SIG-M5 treated with dmso at 0.1 percent for 504 hours (cell line): ENCODE data around the gene GOSR2.

Experiments used
- DNase-seq: peaks from one replicate; lab custom pipeline; 2025; ENCODE audit not compliant: unreplicated experiment; lab: John Stamatoyannopoulos, UW

GOSR2 gene

GRCh38 chr17:46958041-46958591 lies 35.2 kb downstream of the GOSR2 start:
- no peak for DNase-seq

GRCh38 chr17:46960152-46960551 lies 37.2 kb downstream of the GOSR2 start:
- DNase-seq = no peak

DNA sequence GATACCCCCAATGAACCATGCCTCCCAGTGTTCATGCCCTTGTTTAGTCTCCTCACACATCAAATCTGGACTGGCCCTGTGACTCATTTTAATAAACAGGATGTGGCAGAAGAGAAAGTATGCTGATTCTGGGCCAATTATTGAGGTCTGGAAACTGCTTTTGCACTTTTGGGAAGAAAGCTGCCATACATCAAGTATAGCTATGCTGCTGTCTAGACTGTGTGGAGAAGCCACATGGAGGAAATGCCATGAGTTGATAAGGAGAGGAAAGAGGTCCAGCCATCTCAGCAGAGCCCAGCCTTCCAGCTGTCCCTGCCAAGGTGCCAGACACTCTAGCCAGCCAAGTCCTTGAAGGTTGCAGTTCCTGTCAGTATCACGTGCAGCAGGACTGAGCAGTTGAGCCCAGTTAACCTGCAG lies 39.4 kb downstream of the GOSR2 start:
- DNase-seq = no peak

GRCh38 chr17:46963571-46963970 lies 40.6 kb downstream of the GOSR2 start:
- DNase-seq = no peak

DNA sequence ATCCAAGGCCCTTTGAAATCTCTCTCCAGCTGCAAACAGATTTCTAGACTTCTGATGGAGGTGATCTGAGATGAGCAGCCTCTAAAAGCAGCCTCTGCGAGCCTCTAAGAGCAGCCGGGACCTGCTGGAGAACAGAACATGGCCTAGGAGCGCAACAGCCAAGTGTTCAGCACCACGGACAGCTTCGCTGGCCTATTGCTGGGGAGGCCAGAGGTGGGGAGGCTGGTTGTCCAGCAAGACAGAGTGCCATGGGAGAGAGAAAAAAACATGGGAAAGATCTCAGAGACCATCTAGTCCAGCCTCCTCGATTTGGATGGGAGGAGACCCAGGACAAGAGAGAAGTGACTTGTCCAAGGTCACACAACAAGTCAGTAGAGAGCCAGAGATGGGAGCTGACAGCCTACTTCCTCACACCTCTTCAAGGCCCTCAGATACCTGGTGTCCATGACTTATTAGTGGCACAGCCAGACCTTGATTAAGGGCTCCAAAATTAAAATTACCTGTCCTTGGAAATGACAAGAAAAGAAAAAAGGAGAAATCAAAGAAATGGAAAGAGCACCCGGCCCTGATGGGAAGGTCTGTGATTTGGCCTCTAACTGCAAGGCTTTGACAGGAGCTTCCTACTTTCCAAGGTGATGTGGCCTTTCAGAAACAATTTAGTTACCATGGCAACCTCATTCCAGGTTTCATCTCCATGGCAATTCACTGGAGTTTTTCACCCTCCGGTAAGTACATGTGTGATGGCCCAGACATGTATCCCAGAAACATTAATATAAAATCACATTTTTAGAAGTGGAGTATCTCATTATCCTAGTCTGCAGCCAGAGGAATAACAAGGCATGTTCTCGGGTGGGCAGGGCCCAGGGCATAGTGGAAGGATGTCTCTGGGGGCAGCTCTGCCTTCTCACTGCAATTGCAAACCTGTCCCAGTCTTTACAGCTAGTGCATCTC lies 41.6 kb downstream of the GOSR2 start:
- DNase-seq = no peak

DNA sequence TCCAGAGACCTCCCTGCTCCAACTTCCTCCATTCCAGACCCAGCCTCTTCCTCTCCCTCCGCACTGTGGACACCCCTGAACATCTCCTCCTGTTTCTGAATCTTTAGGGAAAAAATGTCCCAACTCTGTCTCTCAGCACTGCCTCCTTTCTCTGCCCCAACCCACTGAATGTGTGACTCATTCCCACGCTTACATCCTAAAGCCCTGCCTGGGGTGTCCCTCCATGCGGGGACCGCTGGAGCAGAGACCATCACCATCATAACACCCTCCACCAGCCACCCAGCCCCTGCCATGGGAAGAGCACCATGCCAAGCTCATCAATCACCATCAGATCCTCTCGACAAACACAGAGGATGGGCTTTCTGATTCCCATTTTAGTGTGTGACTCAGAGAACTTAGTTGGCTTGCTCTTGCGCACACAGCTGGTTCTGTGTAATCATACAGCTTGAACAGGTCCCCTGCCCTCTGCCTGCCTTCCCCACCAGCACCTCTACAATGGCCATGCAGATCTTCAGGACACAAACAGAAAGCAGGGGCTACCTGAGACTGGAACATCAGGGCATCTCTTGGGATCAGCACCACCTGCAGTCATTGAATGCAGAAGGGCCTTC lies 45.4 kb downstream of the GOSR2 start:
- no peak for DNase-seq

GRCh38 chr17:46968896-46969295 lies 45.9 kb downstream of the GOSR2 start:
- DNase-seq = no peak

DNA sequence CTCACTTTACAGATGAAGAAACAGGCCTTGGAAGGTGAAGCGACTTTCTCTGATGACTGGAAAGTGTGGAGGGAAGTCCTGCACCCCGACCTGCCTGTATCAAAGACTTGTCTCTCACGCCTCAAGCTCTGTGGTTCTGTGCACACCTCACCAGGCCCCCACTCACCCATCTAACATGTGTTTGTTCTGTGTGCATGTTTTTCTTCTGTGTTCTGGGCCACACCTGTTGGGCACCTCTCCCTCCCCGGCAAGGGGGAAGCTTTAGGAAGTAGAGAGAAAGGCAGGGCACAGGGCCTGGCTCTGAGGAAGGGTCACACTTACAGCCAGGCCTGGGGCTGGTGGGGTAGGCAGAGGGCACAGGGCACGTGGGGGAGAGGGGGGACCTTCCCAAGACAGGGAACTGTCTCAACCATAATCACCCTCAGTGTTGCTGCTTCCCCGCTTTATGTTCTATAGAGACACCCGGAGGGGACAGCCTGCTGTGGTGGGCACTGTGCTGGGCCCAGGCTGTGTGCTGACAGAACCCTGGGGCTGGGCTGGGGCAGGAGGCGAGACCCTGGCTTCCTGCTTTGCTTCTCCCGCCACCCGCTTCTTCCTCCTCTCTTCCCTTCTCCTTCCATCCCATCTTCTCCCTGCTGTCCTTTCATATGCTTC lies 48.8 kb downstream of the GOSR2 start:
- no peak for DNase-seq

- DNase-seq = no peak
Observed at GRCh38 chr17:46972346-46972745, 49.4 kb downstream of the GOSR2 start.

- no peak for DNase-seq
Observed at GRCh38 chr17:46974086-46974485, 51.1 kb downstream of the GOSR2 start.

- DNase-seq = peak; percentile 18
Observed at GRCh38 chr17:46975287-46975686, 52.3 kb downstream of the GOSR2 start.

DNA sequence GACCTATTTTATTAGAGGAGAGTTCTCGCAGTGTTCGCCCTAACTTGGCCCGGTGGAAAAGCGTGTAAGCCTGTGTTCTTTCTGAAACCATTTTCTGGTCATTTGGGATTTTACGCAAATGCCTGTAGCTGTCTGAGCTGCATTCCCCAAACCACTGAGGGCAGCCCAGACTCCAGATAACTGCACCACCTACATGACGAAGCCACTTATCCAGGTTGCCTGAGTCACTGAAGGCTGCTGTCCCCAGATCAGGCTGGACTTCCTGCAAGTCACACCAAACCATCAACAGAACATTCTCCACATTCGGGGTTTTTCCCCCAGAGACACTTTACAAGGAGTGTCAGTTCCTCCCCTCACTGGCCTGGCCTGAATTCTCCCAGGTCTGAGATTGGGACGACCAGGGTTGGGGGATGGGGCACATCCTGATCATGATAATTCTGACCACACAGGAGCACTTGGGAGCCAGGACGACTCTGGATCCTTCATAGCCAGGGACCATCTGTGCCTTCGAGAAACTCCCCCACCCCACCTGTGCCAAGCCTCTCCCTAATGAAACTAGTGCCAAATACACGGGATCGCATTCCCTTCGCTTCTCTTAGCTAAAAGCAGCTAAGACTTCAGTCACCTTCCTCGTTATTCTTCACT lies 53.8 kb downstream of the GOSR2 start:
- DNase-seq = no peak

- DNase-seq = peak; percentile 30
Observed at GRCh38 chr17:46977348-46977747, 54.4 kb downstream of the GOSR2 start.

DNA sequence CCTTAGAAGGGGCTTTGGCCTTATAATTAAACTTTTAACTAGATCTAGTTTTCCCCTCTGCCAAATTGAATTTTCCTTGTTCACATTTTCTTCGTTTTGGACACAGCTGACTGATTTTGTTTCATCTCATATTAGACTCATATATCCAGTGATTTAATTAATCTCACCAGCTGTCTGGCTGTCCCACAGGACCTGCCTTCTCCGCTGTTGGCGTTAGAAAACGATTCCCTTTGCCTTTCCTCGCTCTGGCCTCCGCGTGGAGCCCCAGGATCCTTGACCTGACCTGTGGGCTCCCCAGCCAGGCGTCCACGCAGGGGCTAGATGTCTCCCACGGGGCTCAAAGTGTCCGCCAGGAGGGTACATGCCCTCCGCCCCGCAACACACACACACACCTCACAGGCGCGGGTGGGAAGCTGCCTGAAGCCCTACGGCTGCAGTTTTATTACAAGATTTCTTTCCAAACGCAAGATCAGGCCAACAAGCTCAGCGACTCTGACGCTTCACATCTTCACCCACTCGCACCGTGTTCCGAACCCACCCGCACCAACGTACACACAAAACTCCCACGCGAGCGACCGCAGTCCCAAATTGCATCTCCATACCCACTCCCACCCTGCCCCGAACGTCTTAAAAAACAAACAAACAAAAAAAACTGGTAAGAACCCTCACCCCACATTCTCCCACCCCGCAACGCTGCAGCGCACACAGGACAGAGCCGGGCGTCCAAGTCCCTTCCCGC lies 55.0 kb downstream of the GOSR2 start:
- no peak for DNase-seq

- DNase-seq = no peak
Observed at GRCh38 chr17:46978489-46979146, 55.7 kb downstream of the GOSR2 start.

GRCh38 chr17:46979147-46979863 lies 56.3 kb downstream of the GOSR2 start, which contains the start of gene RPRML:
Gene RPRML, minus strand, starts transcription at chr17:46979253. Its CDS starts 246 bp downstream, at chr17:46979007.
- DNase-seq = peak; percentile 63

DNA sequence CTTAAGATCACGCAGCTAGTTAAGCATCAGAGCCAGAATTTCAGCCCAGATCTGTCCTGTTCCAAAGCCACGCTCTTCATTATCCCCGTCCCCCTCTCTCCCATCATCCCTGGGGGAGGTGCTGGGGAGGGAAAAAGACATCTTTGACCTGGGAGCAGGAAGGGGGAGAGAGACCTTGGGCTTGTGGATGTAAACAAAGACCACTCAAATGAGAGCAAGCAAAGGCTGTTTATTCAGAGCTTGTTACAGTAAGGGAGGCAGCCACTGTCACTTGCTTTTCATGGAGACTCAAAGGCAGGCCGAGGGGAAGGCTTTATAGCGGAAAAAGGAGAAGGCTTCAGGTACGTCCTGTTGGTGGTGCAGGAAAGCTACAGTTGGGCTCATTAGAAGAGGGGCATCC lies 59.6 kb downstream of the GOSR2 start:
- no peak for DNase-seq

DNA sequence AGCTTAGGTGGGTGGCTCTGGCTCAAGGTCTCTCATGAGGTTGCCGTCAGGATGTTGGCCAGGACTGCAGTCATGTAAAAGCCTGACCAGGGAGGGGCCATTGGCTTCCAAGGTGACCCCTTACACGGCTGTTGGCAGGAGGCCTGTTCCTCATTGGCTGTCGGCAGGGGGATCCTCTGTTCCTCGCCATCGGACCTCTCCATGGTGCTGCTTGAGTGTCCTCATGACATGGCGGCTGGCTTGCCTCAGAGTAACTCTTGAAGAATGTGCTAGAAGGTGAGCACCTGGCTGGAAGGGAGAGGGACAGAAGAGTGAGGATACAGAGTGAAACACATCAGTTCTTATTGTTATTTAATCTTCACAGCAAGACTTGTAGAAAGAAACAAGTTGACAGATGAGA lies 60.8 kb downstream of the GOSR2 start:
- no peak for DNase-seq

- DNase-seq = no peak
Observed at GRCh38 chr17:46984341-46984740, 61.4 kb downstream of the GOSR2 start.
